Measurements from ENCODE around the gene HOXC9. TPM values are rescaled to one million over a fixed set of nuclear protein-coding genes. Genes with fewer than 3 reads are reported as not detected.

Gene HOXC9
- total RNA-seq, 6 experiments from 2014 or later = not detected

GRCh38 chr12:54017027-54017788 lies 17.2 kb downstream of the HOXC9 start:
- no peak for DNase-seq

GRCh38 chr12:54017878-54018467 lies 18.0 kb downstream of the HOXC9 start:
- DNase-seq = peak in 2 of 3 donors; percentile 68 to 69
- no peaks in the 10 kb centered on the region for H3K36me3 ChIP-seq
- H3K9me3 ChIP-seq = no peaks in the 10 kb centered on the region
- TF ChIP-seq POLR2A (IDR thresholded peaks at IDR 0.05) (no peak), CTCF (IDR thresholded peaks at IDR 0.05) (no peak)
- WGBS (ENCODE audit: insufficient coverage, low coverage, low lambda C conversion rate, missing lambda C conversion rate) = 0% methylated on average over 10 of the region's 34 CpGs
- ATAC-seq = peak; percentile 66 to 85 (median 76)
- H3K4me3 ChIP-seq = peak overlapping the region; percentile 6 to 39 (median 14)
- peaks cover 0 to 4% (median 0%) of the 10 kb centered on the region in 4 donors for H3K4me1 ChIP-seq
- intact Hi-C loops (cut with DNase I) = no loop called here
- H3K27ac ChIP-seq = no peak overlapping the region
- peaks cover 0 to 69% of the 10 kb centered on the region in 2 donors for H3K27me3 ChIP-seq

More at GRCh38 chr12:54017027-54017788, 17.2 kb downstream of the HOXC9 start:
- H3K9me3 ChIP-seq = no peaks in the 10 kb centered on the region
- peaks cover 0 to 4% (median 0%) of the 10 kb centered on the region in 4 donors for H3K4me1 ChIP-seq
- H3K36me3 ChIP-seq = no peaks in the 10 kb centered on the region
- ATAC-seq = peak in 3 of 4 donors; percentile 33 to 42 (median 34)
- H3K4me3 ChIP-seq = peak overlapping the region; percentile 6 to 39 (median 14)
- H3K27me3 ChIP-seq = peaks cover 0 to 71% of the 10 kb centered on the region in 2 donors
- WGBS (ENCODE audit: insufficient coverage, low coverage, low lambda C conversion rate, missing lambda C conversion rate) = 6% methylated on average over 21 of the region's 24 CpGs
- TF ChIP-seq CTCF (IDR thresholded peaks at IDR 0.05) = no peak
- TF ChIP-seq POLR2A (IDR thresholded peaks at IDR 0.05) = no peak
- intact Hi-C loops (cut with DNase I) = no loop called here
- no peak overlapping the region for H3K27ac ChIP-seq

- 25% methylated on average over 13 of the region's 29 CpGs for WGBS (ENCODE audit: insufficient coverage, low coverage, low lambda C conversion rate, missing lambda C conversion rate)
- intact Hi-C loops (cut with DNase I) = no loop called here
- H3K36me3 ChIP-seq = no peaks in the 10 kb centered on the region
- TF ChIP-seq CTCF (IDR thresholded peaks at IDR 0.05) (no peak), POLR2A (IDR thresholded peaks at IDR 0.05) (no peak)
- peaks cover 0 to 63% of the 10 kb centered on the region in 2 donors for H3K27me3 ChIP-seq
- H3K4me3 ChIP-seq = no peak overlapping the region
- H3K27ac ChIP-seq = no peak overlapping the region
- no peaks in the 10 kb centered on the region for H3K9me3 ChIP-seq
- ATAC-seq = no peak
- no peak for DNase-seq
- peaks cover 0 to 4% (median 0%) of the 10 kb centered on the region in 4 donors for H3K4me1 ChIP-seq
Measured at GRCh38 chr12:54018468-54018984, 18.6 kb downstream of the HOXC9 start.

- TF ChIP-seq CTCF (IDR thresholded peaks at IDR 0.05) = no peak
- TF ChIP-seq POLR2A (IDR thresholded peaks at IDR 0.05) = no peak
- 21% methylated on average over 35 of the region's 43 CpGs for WGBS (ENCODE audit: insufficient coverage, low coverage, low lambda C conversion rate, missing lambda C conversion rate)
- intact Hi-C loops (cut with DNase I) = no loop called here
Measured at GRCh38 chr12:54019091-54019811, 19.3 kb downstream of the HOXC9 start.

More at GRCh38 chr12:54019091-54019811, 19.3 kb downstream of the HOXC9 start:
- Histone ChIP-seq H3K36me3 (no peaks in the 10 kb centered on the region), H3K27ac (no peak overlapping the region), H3K9me3 (no peaks in the 10 kb centered on the region), H3K27me3 (peaks cover 0 to 59% of the 10 kb centered on the region in 2 donors), H3K4me3 (no peak overlapping the region), H3K4me1 (peaks cover 0 to 4% (median 0%) of the 10 kb centered on the region in 4 donors)
- no peak for ATAC-seq
- no peak for DNase-seq
